Fibroblast of gingiva (primary cell): ENCODE results near the gene SND1.

ENCODE experiments used
- DNase-seq: peaks from one replicate; pipeline ENCODE4 v3.0.0-alpha.2; 2011; ENCODE audit warnings: low read depth

The SND1 gene

GRCh38 chr7:127732306-127732705 lies 80.3 kb downstream of the SND1 start:
- DNase-seq = no peak

GRCh38 chr7:127733986-127734385 lies 82.0 kb downstream of the SND1 start:
- no peak for DNase-seq

- DNase-seq = no peak
These were observed 84.5 kb downstream of the SND1 start for GRCh38 chr7:127736511-127736910.

- DNase-seq = no peak
These were observed 86.9 kb downstream of the SND1 start for GRCh38 chr7:127738859-127739258.

- no peak for DNase-seq
These were observed 89.9 kb downstream of the SND1 start for GRCh38 chr7:127741764-127742375.

- no peak for DNase-seq
These were observed 93.5 kb downstream of the SND1 start for GRCh38 chr7:127745445-127745844.

GRCh38 chr7:127751062-127751461 lies 99.1 kb downstream of the SND1 start:
- peak; percentile 63 for DNase-seq

GRCh38 chr7:127751490-127752448 lies 99.8 kb downstream of the SND1 start:
- peak; percentile 80 for DNase-seq

GRCh38 chr7:127752829-127753228 lies 100.8 kb downstream of the SND1 start:
- no peak for DNase-seq

- peak; percentile 37 for DNase-seq
These were observed 102.5 kb downstream of the SND1 start for GRCh38 chr7:127754457-127754856.

- DNase-seq = no peak
These were observed 103.5 kb downstream of the SND1 start for GRCh38 chr7:127755521-127755920.

GRCh38 chr7:127755965-127756364 lies 104.0 kb downstream of the SND1 start:
- no peak for DNase-seq

- DNase-seq = peak; percentile 36
These were observed 106.1 kb downstream of the SND1 start for GRCh38 chr7:127758105-127758504.

- no peak for DNase-seq
These were observed 106.9 kb downstream of the SND1 start for GRCh38 chr7:127758845-127759244.

GRCh38 chr7:127759945-127760421 lies 108.0 kb downstream of the SND1 start:
- DNase-seq = no peak

GRCh38 chr7:127760436-127761031 lies 108.5 kb downstream of the SND1 start:
- no peak for DNase-seq

- DNase-seq = no peak
These were observed 109.2 kb downstream of the SND1 start for GRCh38 chr7:127761196-127761595.

GRCh38 chr7:127764681-127765080 lies 112.7 kb downstream of the SND1 start:
- no peak for DNase-seq

- DNase-seq = no peak
These were observed 113.2 kb downstream of the SND1 start for GRCh38 chr7:127765150-127765549.

- DNase-seq = no peak
These were observed 115.0 kb downstream of the SND1 start for GRCh38 chr7:127766831-127767459.

GRCh38 chr7:127768241-127768640 lies 116.2 kb downstream of the SND1 start:
- no peak for DNase-seq

GRCh38 chr7:127769137-127769536 lies 117.1 kb downstream of the SND1 start:
- DNase-seq = no peak
